ENCODE measurements around the gene CTBP2. TPM values are rescaled to one million over a fixed set of nuclear protein-coding genes. Genes with fewer than 3 reads are reported as not detected.
"Not testable (repeated sequence)": the region's sequence is repeated elsewhere in the genome, so short reads cannot be mapped to it uniquely, and the experiment has no call there.

Gene CTBP2
- total RNA-seq, 2 donors from 2014 or later, result 32.0 to 49.0 TPM

DNA sequence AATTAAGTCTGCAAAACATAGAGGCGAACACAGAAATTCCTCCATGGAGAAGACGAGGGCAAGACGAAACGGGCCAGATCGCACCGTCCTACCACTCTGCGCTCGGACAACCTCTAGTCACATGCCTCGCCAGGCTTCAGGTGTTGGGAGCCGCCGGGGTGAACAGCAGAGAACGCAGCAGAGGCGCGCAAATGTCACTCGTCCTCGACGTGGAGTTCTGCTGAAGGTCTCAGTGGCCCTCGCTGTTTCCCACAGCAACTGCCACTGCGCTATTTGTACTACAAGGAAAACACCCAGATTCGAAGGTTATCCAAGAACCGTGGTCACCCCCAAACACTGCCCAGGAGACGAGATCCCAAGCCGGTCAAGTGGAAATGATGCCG is 9.2 kb downstream of the CTBP2 start:
- H3K36me3 ChIP-seq (replicated peaks in 1 of 2; ENCODE audit: insufficient read depth in 1 of 2, low read depth in 2 of 2), result no peaks in the 10 kb centered on the region
- intact Hi-C loops (cut with DNase I), result no loop called here

DNA sequence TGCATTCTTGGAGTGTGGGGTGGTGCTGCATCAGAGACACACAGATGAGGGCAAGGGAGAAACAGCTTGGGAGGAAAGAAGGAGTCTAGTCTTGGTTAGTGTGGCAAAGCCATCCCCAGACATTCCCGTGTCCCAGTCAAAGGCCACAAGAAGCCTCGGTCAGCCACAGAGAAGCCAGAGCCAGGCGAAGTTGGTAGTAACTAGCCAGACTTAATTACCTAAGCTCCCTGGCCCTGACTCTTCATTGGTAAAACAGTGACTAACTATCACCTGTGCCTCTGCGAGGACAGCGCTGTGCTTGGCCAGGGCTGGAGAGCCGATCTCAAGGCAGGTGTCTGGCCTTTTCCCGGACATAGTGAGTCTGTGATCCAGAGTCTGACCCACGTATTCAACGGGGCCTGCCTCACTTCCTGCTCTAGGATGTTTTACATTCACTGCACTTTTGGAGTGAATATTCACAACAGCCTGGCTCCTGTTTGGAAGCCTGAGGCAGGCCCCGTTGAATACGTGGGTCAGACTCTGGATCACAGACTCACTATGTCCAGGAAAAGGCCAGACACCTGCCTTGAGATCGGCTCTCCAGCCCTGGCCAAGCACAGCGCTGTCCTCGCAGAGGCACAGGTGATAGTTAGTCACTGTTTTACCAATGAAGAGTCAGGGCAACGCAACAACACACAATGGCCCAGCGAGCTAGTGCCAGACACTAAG is 9.8 kb downstream of the CTBP2 start:
- H3K36me3 ChIP-seq (replicated peaks in 1 of 2; ENCODE audit: insufficient read depth in 1 of 2, low read depth in 2 of 2); H3K27me3 ChIP-seq; H3K4me3 ChIP-seq; H3K9me3 ChIP-seq; intact Hi-C loops (cut with DNase I): not testable (repeated sequence)
- 28% methylated on average over 11 to 16 of the region's 16 CpGs for whole genome bisulfite sequencing, 2 donors
- peak overlapping the region; percentile 48 to 100 (median 98) for H3K27ac ChIP-seq
- DNase-seq (peak in 1 of 4 donors; percentile 27), ATAC-seq (peak; percentile 6)
- peaks cover 100% of the 10 kb centered on the region for H3K4me1 ChIP-seq

More for the DNA sequence above, 9.2 kb downstream of the CTBP2 start:
- 88 to 90% methylated on average over 16 to 24 of the region's 24 CpGs for WGBS, 2 donors
- DNase-seq, result no peak
- ATAC-seq, result no peak
- Histone ChIP-seq H3K4me3 (no peak overlapping the region), H3K27me3 (no peaks in the 10 kb centered on the region), H3K4me1 (peaks cover 100% of the 10 kb centered on the region), H3K9me3 (no peaks in the 10 kb centered on the region), H3K27ac (peak overlapping the region; percentile 48 to 100 (median 98))
- no peak for TF ChIP-seq POLR2A (IDR thresholded peaks at IDR 0.05)
- TF ChIP-seq, protein P1, sequence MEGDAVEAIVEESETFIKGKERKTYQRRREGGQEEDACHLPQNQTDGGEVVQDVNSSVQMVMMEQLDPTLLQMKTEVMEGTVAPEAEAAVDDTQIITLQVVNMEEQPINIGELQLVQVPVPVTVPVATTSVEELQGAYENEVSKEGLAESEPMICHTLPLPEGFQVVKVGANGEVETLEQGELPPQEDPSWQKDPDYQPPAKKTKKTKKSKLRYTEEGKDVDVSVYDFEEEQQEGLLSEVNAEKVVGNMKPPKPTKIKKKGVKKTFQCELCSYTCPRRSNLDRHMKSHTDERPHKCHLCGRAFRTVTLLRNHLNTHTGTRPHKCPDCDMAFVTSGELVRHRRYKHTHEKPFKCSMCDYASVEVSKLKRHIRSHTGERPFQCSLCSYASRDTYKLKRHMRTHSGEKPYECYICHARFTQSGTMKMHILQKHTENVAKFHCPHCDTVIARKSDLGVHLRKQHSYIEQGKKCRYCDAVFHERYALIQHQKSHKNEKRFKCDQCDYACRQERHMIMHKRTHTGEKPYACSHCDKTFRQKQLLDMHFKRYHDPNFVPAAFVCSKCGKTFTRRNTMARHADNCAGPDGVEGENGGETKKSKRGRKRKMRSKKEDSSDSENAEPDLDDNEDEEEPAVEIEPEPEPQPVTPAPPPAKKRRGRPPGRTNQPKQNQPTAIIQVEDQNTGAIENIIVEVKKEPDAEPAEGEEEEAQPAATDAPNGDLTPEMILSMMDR (IDR thresholded peaks at IDR 0.05), result no peak

DNA sequence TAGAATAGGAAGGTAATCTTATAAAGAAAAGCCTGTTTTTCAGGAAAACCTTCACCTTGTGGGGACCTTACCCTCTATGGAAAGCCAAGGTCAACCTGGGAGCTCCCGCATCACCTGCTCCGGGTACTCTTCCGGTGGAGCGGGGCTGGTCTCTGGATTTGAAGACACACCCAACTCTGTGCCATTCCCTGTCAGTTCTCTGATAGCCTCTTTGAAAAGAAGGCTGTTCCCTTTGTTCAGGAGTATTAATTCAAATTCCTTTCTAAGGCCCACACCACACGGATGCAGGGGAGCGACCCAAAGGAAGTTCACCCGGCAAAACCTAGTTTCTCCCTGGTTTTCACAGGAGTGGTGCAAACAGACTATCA is 10.7 kb downstream of the CTBP2 start:
- intact Hi-C loops (cut with DNase I), result no loop called here
- ATAC-seq (no peak), DNase-seq (no peak)
- Histone ChIP-seq H3K4me3 (no peak overlapping the region), H3K27ac (peak overlapping the region; percentile 48 to 100 (median 98)), H3K9me3 (no peaks in the 10 kb centered on the region), H3K36me3 (replicated peaks in 1 of 2; ENCODE audit: insufficient read depth in 1 of 2, low read depth in 2 of 2) (no peaks in the 10 kb centered on the region), H3K27me3 (no peaks in the 10 kb centered on the region), H3K4me1 (peaks cover 100% of the 10 kb centered on the region)
- TF ChIP-seq, protein P1 (IDR thresholded peaks at IDR 0.05), result no peak
- TF ChIP-seq POLR2A (IDR thresholded peaks at IDR 0.05), result no peak
- WGBS, 2 donors, result 60% methylated on average over 7 of the region's 7 CpGs

DNA sequence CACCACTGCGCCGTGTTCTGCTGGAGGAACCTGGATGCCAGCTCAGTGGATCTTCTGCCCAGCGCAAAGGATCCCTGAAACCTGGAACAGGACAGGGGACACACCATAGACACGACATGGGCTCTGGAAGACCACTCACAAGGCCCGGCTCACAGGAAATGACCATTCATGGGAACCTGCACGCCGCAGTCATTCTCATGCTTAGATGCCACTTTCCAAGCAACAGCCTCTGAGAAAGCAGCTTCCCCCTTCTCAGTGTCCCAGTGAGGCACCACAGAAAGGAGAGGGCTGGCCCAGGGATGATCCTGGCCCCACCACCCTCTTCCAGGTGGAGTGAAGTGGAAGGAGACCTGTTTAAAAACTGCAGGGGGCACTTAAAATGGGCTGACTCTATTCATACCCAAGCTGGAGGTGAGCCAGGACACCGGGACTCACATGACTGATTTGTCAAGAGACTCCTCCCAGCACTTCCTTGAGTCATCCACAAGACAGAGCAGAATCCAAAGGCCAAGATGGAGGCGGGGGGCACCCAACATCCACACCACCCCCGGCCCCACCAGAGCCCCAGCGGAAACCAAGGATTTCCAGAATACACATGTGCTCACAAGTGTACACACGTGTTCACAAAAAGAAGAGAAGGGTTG is 11.2 kb downstream of the CTBP2 start:
- H3K4me3 ChIP-seq, result no peak overlapping the region
- intact Hi-C loops (cut with DNase I), result no loop called here
- 68 to 72% methylated on average over 7 to 12 of the region's 12 CpGs for WGBS, 2 donors
- DNase-seq (peak in 3 of 4 donors; percentile 62 to 75 (median 74)), ATAC-seq (no peak)
- H3K36me3 ChIP-seq (replicated peaks in 1 of 2; ENCODE audit: insufficient read depth in 1 of 2, low read depth in 2 of 2), result no peaks in the 10 kb centered on the region
- H3K9me3 ChIP-seq, result no peaks in the 10 kb centered on the region
- peaks cover 100% of the 10 kb centered on the region for H3K4me1 ChIP-seq
- no peaks in the 10 kb centered on the region for H3K27me3 ChIP-seq
- no peak for TF ChIP-seq POLR2A (IDR thresholded peaks at IDR 0.05)
- TF ChIP-seq, protein P1 (IDR thresholded peaks at IDR 0.05), result no peak
- H3K27ac ChIP-seq, result peak overlapping the region in 3 of 4 donors; percentile 98 to 100 (median 99)

DNA sequence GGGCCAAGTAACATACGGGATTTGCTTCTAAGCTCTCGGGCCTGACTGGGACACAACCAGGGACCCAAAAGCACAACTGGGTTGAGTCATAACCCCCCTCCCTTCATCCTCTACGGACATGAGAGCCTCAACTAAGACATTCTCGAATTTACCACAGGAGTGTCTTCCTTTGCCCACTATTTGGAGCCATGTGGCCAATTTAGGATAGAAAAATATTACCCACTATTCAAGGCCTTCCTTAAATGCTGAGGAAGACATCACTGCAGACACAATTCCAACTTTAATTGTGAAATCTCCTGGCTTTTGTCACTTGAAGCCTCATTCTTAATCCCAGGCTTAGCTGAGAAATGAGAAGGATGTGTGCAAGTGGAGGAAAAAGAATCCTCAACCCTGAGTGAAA is 11.8 kb downstream of the CTBP2 start:
- no peaks in the 10 kb centered on the region for H3K27me3 ChIP-seq
- DNase-seq, result no peak
- no peaks in the 10 kb centered on the region for H3K36me3 ChIP-seq (replicated peaks in 1 of 2; ENCODE audit: insufficient read depth in 1 of 2, low read depth in 2 of 2)
- no peaks in the 10 kb centered on the region for H3K9me3 ChIP-seq
- TF ChIP-seq POLR2A (IDR thresholded peaks at IDR 0.05), result no peak
- TF ChIP-seq, protein P1 (IDR thresholded peaks at IDR 0.05), result no peak
- H3K4me1 ChIP-seq, result peaks cover 100% of the 10 kb centered on the region
- no peak for ATAC-seq
- intact Hi-C loops (cut with DNase I), result no loop called here
- no peak overlapping the region for H3K4me3 ChIP-seq
- 47 to 48% methylated on average over 4 of the region's 4 CpGs for WGBS, 2 donors
- peak overlapping the region; percentile 57 to 100 (median 98) for H3K27ac ChIP-seq
